ENCODE measurements around the gene ACACA.

GRCh38 chr17:37138571-37139120 lies 268.0 kb downstream of the ACACA start:
- TF ChIP-seq POLR2A (IDR thresholded peaks at IDR 0.05; ENCODE audit: low read depth, low read length), result no peak
- TF ChIP-seq POLR2AphosphoS5 (IDR thresholded peaks at IDR 0.05; ENCODE audit: low read depth, low read length), result no peak
- TF ChIP-seq TAF1 (IDR thresholded peaks at IDR 0.05; ENCODE audit: low read depth, low read length), result no peak
- no peak for TF ChIP-seq SPI1 (IDR thresholded peaks at IDR 0.05; ENCODE audit: low read depth, low read length)
- no peak for TF ChIP-seq POU2F2 (IDR thresholded peaks at IDR 0.05; ENCODE audit: low read depth, low read length)

Data from GM12891 (cell line).